ENCODE data around the gene P3H4. TPM values are rescaled to one million over a fixed set of nuclear protein-coding genes. Genes with fewer than 3 reads are reported as not detected.

Gene P3H4
- total RNA-seq, 6 donors from 2014 or later: 5.8 to 26.2 (median 8.9) TPM

DNA sequence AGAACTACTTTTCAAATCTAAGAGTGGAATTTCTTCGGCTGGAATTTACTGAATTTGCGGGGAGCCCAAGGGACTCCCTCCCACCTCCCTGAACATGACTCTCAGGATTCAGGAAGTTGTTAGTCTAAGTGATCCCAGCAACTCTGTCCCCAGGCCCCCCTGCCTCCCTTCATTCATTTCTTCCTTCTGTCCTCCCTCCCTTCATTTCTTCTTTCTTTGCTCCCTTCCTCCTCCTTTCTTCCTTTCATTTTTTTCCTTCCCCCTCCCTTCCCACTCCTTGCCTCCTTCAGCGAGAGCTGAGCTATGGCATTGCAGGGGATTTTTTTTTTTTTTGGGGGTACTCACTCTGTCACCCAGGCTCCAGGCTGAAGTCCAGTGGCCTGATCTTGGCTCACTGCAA is 14.4 kb downstream of the P3H4 start:
- DNase-seq: no peak
- no peak overlapping the region for H3K4me3 ChIP-seq
- TF ChIP-seq POLR2A (IDR thresholded peaks at IDR 0.05): no peak
- no peak for TF ChIP-seq POLR2AphosphoS5 (IDR thresholded peaks at IDR 0.05)
- TF ChIP-seq EP300 (IDR thresholded peaks at IDR 0.05): no peak
- TF ChIP-seq, protein P1, sequence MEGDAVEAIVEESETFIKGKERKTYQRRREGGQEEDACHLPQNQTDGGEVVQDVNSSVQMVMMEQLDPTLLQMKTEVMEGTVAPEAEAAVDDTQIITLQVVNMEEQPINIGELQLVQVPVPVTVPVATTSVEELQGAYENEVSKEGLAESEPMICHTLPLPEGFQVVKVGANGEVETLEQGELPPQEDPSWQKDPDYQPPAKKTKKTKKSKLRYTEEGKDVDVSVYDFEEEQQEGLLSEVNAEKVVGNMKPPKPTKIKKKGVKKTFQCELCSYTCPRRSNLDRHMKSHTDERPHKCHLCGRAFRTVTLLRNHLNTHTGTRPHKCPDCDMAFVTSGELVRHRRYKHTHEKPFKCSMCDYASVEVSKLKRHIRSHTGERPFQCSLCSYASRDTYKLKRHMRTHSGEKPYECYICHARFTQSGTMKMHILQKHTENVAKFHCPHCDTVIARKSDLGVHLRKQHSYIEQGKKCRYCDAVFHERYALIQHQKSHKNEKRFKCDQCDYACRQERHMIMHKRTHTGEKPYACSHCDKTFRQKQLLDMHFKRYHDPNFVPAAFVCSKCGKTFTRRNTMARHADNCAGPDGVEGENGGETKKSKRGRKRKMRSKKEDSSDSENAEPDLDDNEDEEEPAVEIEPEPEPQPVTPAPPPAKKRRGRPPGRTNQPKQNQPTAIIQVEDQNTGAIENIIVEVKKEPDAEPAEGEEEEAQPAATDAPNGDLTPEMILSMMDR (IDR thresholded peaks at IDR 0.05): no peak
- no peaks in the 10 kb centered on the region for H3K9me3 ChIP-seq
- 77 to 89% methylated on average over 3 of the region's 3 CpGs for whole genome bisulfite sequencing, 2 donors
- peaks cover 25 to 39% (median 30%) of the 10 kb centered on the region in 4 donors for H3K4me1 ChIP-seq
- H3K27ac ChIP-seq: no peak overlapping the region
- H3K36me3 ChIP-seq: no peaks in the 10 kb centered on the region
- no peaks in the 10 kb centered on the region for H3K27me3 ChIP-seq
- no peak for ATAC-seq (ENCODE audit: low FRiP score in 2 of 2)

DNA sequence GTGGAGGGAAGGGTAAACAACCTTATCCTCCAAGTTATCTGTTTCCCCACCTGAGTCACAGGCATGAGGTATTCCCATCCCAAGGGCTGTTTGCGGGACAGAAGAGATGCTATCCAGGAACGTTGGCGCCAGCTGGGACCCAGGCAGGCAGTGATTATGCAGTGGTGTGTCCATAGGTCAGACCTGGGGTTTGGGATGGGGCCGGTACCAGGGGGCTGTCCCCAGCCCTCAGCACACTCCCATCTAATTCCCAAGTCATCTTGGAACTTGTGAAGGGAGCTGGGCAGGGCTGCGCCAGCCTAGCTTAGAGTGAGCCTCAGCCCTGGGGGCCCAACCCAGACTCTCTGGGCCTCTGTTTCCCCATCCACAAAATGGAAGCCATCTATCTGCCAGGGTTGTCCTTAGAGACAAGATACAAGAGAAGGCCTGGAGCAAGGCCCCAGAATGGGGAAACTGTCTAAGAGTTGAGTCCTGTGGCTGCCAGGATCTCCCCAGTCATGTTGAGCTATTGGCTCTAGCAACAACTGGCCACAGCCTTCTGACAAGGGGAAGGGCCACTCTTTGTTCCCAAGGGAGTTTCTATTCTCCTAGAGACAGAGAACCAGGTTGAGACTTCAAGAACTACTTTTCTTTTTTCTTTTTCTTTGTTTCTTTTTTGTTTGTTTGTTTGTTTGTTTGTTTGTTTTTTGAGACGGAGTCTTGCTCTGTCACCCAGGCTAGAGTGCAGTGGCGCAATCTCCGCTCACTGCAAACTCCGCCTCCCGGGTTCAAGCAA is 15.4 kb downstream of the P3H4 start:
- DNase-seq (no peak), ATAC-seq (ENCODE audit: low FRiP score in 2 of 2) (no peak)
- WGBS, 2 donors: 90% methylated on average over 9 to 10 of the region's 10 CpGs
- Histone ChIP-seq H3K4me1 (peaks cover 26 to 44% (median 33%) of the 10 kb centered on the region in 4 donors), H3K27me3 (no peaks in the 10 kb centered on the region), H3K9me3 (no peaks in the 10 kb centered on the region), H3K4me3 (no peak overlapping the region), H3K27ac (no peak overlapping the region), H3K36me3 (no peaks in the 10 kb centered on the region)
- TF ChIP-seq POLR2A (IDR thresholded peaks at IDR 0.05): no peak
- TF ChIP-seq, protein P1 (IDR thresholded peaks at IDR 0.05): no peak
- no peak for TF ChIP-seq EP300 (IDR thresholded peaks at IDR 0.05)
- TF ChIP-seq POLR2AphosphoS5 (IDR thresholded peaks at IDR 0.05): no peak

- H3K36me3 ChIP-seq: no peaks in the 10 kb centered on the region
- H3K4me1 ChIP-seq: peaks cover 19 to 31% (median 27%) of the 10 kb centered on the region in 4 donors
- H3K27ac ChIP-seq: no peak overlapping the region
- no peaks in the 10 kb centered on the region for H3K27me3 ChIP-seq
- 95 to 96% methylated on average over 5 of the region's 5 CpGs for WGBS, 2 donors
- no peaks in the 10 kb centered on the region for H3K9me3 ChIP-seq
- ATAC-seq (ENCODE audit: low FRiP score in 2 of 2) (no peak), DNase-seq (no peak)
- H3K4me3 ChIP-seq: no peak overlapping the region
- TF ChIP-seq EP300 (IDR thresholded peaks at IDR 0.05) (no peak), POLR2A (IDR thresholded peaks at IDR 0.05) (no peak), POLR2AphosphoS5 (IDR thresholded peaks at IDR 0.05) (no peak)
- TF ChIP-seq, protein P1 (IDR thresholded peaks at IDR 0.05): no peak
Observed at GRCh38 chr17:41794540-41794975, 17.2 kb downstream of the P3H4 start.

DNA sequence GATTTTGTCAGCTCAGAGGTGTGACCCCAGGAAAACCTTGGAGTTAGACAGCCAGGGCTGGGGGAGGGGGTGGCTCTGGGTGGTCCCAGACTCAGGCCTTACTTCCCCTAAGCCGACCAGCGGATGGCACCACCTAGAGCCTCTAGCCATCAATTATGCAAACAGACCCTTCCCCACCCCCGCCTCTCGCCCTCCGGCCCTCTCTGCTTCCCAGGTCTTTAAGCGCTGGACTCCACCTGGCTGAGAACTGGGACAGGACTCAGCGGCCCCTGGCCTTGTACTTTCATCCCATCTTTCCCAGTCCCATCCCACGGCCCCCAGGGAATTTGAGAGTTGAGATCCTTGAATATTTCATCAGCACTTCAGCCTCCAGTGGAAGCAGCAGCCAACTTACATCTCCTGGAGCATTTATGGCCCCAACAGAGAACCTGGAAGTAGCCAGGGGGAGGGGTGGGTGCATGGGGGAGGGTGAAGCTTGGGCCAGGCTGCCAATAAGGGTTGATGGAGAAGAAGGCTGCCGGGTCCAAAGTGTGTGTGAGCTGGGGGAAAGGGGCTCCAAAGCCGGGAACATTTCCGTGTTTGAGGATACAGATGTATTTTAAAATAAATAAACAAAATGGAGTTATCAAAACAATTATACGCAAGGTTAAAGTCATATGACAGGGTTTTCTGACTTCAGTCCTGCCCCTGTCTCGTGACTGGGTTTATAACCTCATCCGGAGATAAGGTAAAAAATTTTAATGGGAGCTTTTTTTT is 17.8 kb downstream of the P3H4 start:
- no peak overlapping the region for H3K4me3 ChIP-seq
- no peaks in the 10 kb centered on the region for H3K9me3 ChIP-seq
- H3K27me3 ChIP-seq: no peaks in the 10 kb centered on the region
- H3K27ac ChIP-seq: peak overlapping the region; percentile 64 to 81 (median 77)
- WGBS, 2 donors: 69 to 70% methylated on average over 9 to 12 of the region's 14 CpGs
- TF ChIP-seq, protein P1 (IDR thresholded peaks at IDR 0.05): no peak
- TF ChIP-seq EP300 (IDR thresholded peaks at IDR 0.05) (no peak), POLR2AphosphoS5 (IDR thresholded peaks at IDR 0.05) (no peak), POLR2A (IDR thresholded peaks at IDR 0.05) (no peak)
- H3K36me3 ChIP-seq: no peaks in the 10 kb centered on the region
- H3K4me1 ChIP-seq: peaks cover 20 to 33% (median 27%) of the 10 kb centered on the region in 4 donors
- DNase-seq (no peak), ATAC-seq (ENCODE audit: low FRiP score in 2 of 2) (no peak)

Data from upper lobe of left lung (tissue), 6 donors.